Kidney (tissue), 14 donors: Measurements from ENCODE around the gene DENND1B. TPM values are rescaled to one million over a fixed set of nuclear protein-coding genes. Genes with fewer than 3 reads are reported as not detected.
"Not testable (repeated sequence)": the region's sequence is repeated elsewhere in the genome, so short reads cannot be mapped to it uniquely, and the experiment has no call there.

ENCODE experiments used
- DNase-seq, 5 donors: peaks; one replicate each; pipeline ENCODE4 v3.0.0-alpha.2; 2013 to 2020
- FAIRE-seq: peaks from 2 replicates; lab custom pipeline; 2012; peaks lifted over from hg19 to GRCh38; lab: Jason Lieb, UNC
- H3K27ac ChIP-seq, 2 donors: one replicate each; pipeline ENCODE4 v1.7.0; 2013; ENCODE audit warnings: low read depth in 2 of 2, low read length in 2 of 2, inconsistent platforms in 1 of 2
- H3K27me3 ChIP-seq: one replicate; pipeline ENCODE4 v1.7.1; 2013; ENCODE audit warnings: low read length, inconsistent platforms; ENCODE audit not compliant: control insufficient read depth, insufficient read depth
- H3K36me3 ChIP-seq, 3 donors: one replicate each; pipeline versions ENCODE4 v1.7.0 to v1.7.1; 2013; ENCODE audit warnings: low read length in 3 of 3, control low read depth in 1 of 3, inconsistent platforms in 1 of 3; ENCODE audit not compliant: insufficient read depth in 3 of 3, control insufficient read depth in 2 of 3
- H3K4me1 ChIP-seq, 3 donors: one replicate each; pipeline versions ENCODE4 v1.7.0 to v1.7.1; 2013; ENCODE audit warnings: low read length in 3 of 3, inconsistent platforms in 1 of 3, low read depth in 1 of 3; ENCODE audit not compliant: control insufficient read depth in 2 of 3, insufficient read depth in 2 of 3
- H3K4me3 ChIP-seq, 3 donors: one replicate each; pipeline versions ENCODE4 v1.7.0 to v1.8.1; 2013; ENCODE audit warnings: low read length in 3 of 3, control low read depth in 1 of 3, inconsistent platforms in 1 of 3
- H3K9ac ChIP-seq, 3 donors: one replicate each; pipeline versions ENCODE4 v1.7.0 to v1.7.1; 2013; ENCODE audit warnings: low read length in 3 of 3, control low read depth in 1 of 3, inconsistent platforms in 1 of 3
- H3K9me3 ChIP-seq, 3 donors: one replicate each; pipeline versions ENCODE4 v1.7.0 to v1.7.1; 2013; ENCODE audit warnings: low read length in 3 of 3, control low read depth in 1 of 3, inconsistent platforms in 1 of 3; ENCODE audit not compliant: control insufficient read depth in 2 of 3, insufficient read depth in 1 of 3
- intact Hi-C: fragments of 100-400 bp; cut with DNase I; formaldehyde crosslinking; loops from one replicate; pipeline ENCODE4 v1.11.1; 2022
- polyA plus RNA-seq: library from polyadenylated mRNA; stranded (reverse); fragments of 350-450 nt; fragmentation: Illumina TruSeq; extraction: RNeasy Lipid Tissue Mini Kit (QIAGEN cat#74804); gene quantifications from one replicate; pipeline ENCODE4 v1.2.3, GENCODE V29; 2014; ENCODE audit warnings: low read depth, low replicate concordance; ENCODE audit not compliant: insufficient read depth
- total RNA-seq: library from RNA; stranded (reverse); fragmentation: NEBNext Ultra II Directional; extraction: Animal tissue kit (Norgen Biotek cat#: 25700); gene quantifications from one replicate; pipeline ENCODE4 v1.2.1, GENCODE V29; 2021
- TF ChIP-seq, protein P1 (sequence below): IDR thresholded peaks from 3 replicates; pipeline ENCODE4 v1.5.1; 2012; ENCODE audit warnings: mild to moderate bottlenecking, moderate library complexity, borderline replicate concordance; ENCODE audit not compliant: insufficient read depth; ENCODE audit errors: extremely low read depth
- donor health status: control.
- donor health status: control.
- donor health status: control.
- donor health status: control.
- donor health status: control.
- donor health status: DM: yes; HTN: yes; CAD: no.
- donor health status: Normal renal cell carcinoma (clear cell type).

The DENND1B gene
- total and polyA plus RNA-seq, 2 donors from 2014 or later, result 3.1 to 20.6 TPM

- no peak overlapping the region for H3K9ac ChIP-seq
- FAIRE-seq, result no peak
Observed at GRCh38 chr1:197590687-197591086, 184.6 kb downstream of the DENND1B start.

GRCh38 chr1:197585809-197586208, 189.5 kb downstream of the DENND1B start:
- no peaks in the 10 kb centered on the region for H3K4me1 ChIP-seq
- no peak overlapping the region for H3K27ac ChIP-seq
- TF ChIP-seq, protein P1, sequence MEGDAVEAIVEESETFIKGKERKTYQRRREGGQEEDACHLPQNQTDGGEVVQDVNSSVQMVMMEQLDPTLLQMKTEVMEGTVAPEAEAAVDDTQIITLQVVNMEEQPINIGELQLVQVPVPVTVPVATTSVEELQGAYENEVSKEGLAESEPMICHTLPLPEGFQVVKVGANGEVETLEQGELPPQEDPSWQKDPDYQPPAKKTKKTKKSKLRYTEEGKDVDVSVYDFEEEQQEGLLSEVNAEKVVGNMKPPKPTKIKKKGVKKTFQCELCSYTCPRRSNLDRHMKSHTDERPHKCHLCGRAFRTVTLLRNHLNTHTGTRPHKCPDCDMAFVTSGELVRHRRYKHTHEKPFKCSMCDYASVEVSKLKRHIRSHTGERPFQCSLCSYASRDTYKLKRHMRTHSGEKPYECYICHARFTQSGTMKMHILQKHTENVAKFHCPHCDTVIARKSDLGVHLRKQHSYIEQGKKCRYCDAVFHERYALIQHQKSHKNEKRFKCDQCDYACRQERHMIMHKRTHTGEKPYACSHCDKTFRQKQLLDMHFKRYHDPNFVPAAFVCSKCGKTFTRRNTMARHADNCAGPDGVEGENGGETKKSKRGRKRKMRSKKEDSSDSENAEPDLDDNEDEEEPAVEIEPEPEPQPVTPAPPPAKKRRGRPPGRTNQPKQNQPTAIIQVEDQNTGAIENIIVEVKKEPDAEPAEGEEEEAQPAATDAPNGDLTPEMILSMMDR, result no peak
- intact Hi-C loops, result no loop called here
- FAIRE-seq (no peak), DNase-seq (no peak)
- H3K27me3 ChIP-seq, result no peaks in the 10 kb centered on the region
- H3K4me3 ChIP-seq, result no peak overlapping the region
- no peaks in the 10 kb centered on the region for H3K9me3 ChIP-seq
- H3K36me3 ChIP-seq, result peaks cover 0 to 4% (median 0%) of the 10 kb centered on the region in 3 donors
- no peak overlapping the region for H3K9ac ChIP-seq

More at GRCh38 chr1:197590687-197591086, 184.6 kb downstream of the DENND1B start:
- Histone ChIP-seq H3K27ac (no peak overlapping the region), H3K4me3 (no peak overlapping the region), H3K36me3 (no peaks in the 10 kb centered on the region), H3K4me1 (no peaks in the 10 kb centered on the region), H3K9me3 (no peaks in the 10 kb centered on the region), H3K27me3 (no peaks in the 10 kb centered on the region)
- TF ChIP-seq, protein P1, result no peak
- intact Hi-C loops, result no loop called here
- no peak for DNase-seq

DNA sequence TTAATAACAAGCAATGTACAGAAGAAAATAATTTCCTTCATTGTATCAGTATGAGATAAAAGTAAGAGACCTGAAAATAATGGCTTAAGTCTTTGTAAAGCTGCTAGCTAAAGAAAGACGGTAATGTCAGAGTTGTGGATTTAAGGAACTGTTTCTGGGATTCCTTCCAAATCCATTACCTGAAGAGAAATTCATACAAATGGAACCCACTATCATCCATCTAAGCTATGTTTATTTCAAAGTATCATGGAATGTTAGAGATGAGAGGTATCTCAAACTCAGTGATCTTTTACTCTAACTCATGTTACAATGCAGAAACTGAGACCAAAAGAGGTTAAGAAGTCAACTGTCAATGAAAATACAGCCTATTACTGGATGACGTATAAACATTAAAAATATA, 197.7 kb downstream of the DENND1B start:
- TF ChIP-seq, protein P1, result no peak
- no peak overlapping the region for H3K9ac ChIP-seq
- H3K4me3 ChIP-seq, result no peak overlapping the region
- no peak for FAIRE-seq
- DNase-seq, result no peak
- no peaks in the 10 kb centered on the region for H3K27me3 ChIP-seq
- H3K9me3 ChIP-seq, result no peaks in the 10 kb centered on the region
- peaks cover 0 to 2% (median 0%) of the 10 kb centered on the region in 3 donors for H3K36me3 ChIP-seq
- no peaks in the 10 kb centered on the region for H3K4me1 ChIP-seq
- H3K27ac ChIP-seq, result no peak overlapping the region
- intact Hi-C loops, result no loop called here

- H3K9me3 ChIP-seq, intact Hi-C loops, H3K27ac ChIP-seq, H3K36me3 ChIP-seq, DNase-seq, H3K4me1 ChIP-seq, H3K27me3 ChIP-seq, H3K4me3 ChIP-seq, FAIRE-seq, H3K9ac ChIP-seq: not testable (repeated sequence)
Observed at GRCh38 chr1:197575531-197575930, 199.7 kb downstream of the DENND1B start.
